PFSK-1 (cell line): ENCODE measurements around the gene RYR3.

ENCODE experiments used
- REST ChIP-seq, 2 experiments: IDR thresholded peaks; 2 replicates each; pipeline versions ENCODE4 v1.6.1 to v1.8.0; 2011 to 2012; ENCODE audit warnings: low read depth in 2 of 2, low read length in 2 of 2, control low read depth in 1 of 2, inconsistent platforms in 1 of 2, mild to moderate bottlenecking in 1 of 2, moderate library complexity in 1 of 2; ENCODE audit not compliant: insufficient read depth in 1 of 2
- SIN3A ChIP-seq: IDR thresholded peaks from 2 replicates; pipeline ENCODE4 v1.6.1; 2012; ENCODE audit warnings: mild to moderate bottlenecking, low read length, moderate library complexity, borderline replicate concordance; ENCODE audit not compliant: insufficient read depth

- TF ChIP-seq SIN3A: no peak
- no peak for TF ChIP-seq REST (IDR thresholded peaks at IDR 0.05; ENCODE audit: insufficient read depth in 1 of 2, low read depth in 2 of 2, low read length in 2 of 2)
Observed at GRCh38 chr15:33467816-33468163, 157.0 kb downstream of the RYR3 start.
